Endothelial cell of umbilical vein (primary cell): ENCODE data around the gene VSTM2B. TPM values are rescaled to one million over a fixed set of nuclear protein-coding genes. Genes with fewer than 3 reads are reported as not detected.

Experiments used
- BruUV-seq: library from RNA; stranded (reverse); fragments of 400-500 nt; replicated peaks from 2 replicates; lab custom pipeline; 2021; lab: Mats Ljungman, UMichigan
- CTCF ChIA-PET: fragments of 300-600, 350-600 bp; sonication (Branson Sonifier 250); formaldehyde crosslinking; loops from one replicate; lab custom pipeline; 2021; ENCODE audit warnings: antibody characterized with exemption, inconsistent platforms; lab: Charles Lee
- POLR2A ChIA-PET: fragments of 300-600, 350-600 bp; sonication (Branson Sonifier 250); formaldehyde crosslinking; loops from one replicate; lab custom pipeline; 2021; ENCODE audit warnings: antibody characterized with exemption, inconsistent platforms; lab: Charles Lee
- DNase-seq: peaks from one replicate; pipeline ENCODE4 v3.0.0-alpha.2; 2011; ENCODE audit warnings: low read depth, low spot score
- FAIRE-seq: peaks from 2 replicates; lab custom pipeline; 2011; peaks lifted over from hg19 to GRCh38; lab: Jason Lieb, UNC
- H2AFZ ChIP-seq: 2 replicates; pipeline ENCODE4 v1.6.0; 2012; ENCODE audit warnings: low read depth, low read length, control low read depth, inconsistent platforms
- H3K27ac ChIP-seq: 2 replicates; pipeline ENCODE4 v1.5.1; 2011; ENCODE audit warnings: low read depth, mild to moderate bottlenecking, control low read depth, low read length, moderate library complexity; ENCODE audit not compliant: insufficient read depth
- H3K27me3 ChIP-seq, 2 experiments: 2 replicates each; pipeline versions ENCODE4 v1.6.0 to v1.6.1; 2011; ENCODE audit warnings: low read length in 2 of 2, mixed read lengths in 1 of 2; ENCODE audit not compliant: control insufficient read depth in 2 of 2, insufficient read depth in 2 of 2
- H3K36me3 ChIP-seq, 2 experiments: 2 replicates in 1 of 2; 3 replicates in 1 of 2; pipeline ENCODE4 v1.5.1; 2011; ENCODE audit warnings: low read length in 2 of 2, mild to moderate bottlenecking in 1 of 2, moderate library complexity in 1 of 2; ENCODE audit not compliant: control insufficient read depth in 2 of 2, insufficient read depth in 2 of 2; ENCODE audit errors: extremely low read depth in 1 of 2
- H3K4me1 ChIP-seq: 3 replicates; pipeline ENCODE4 v1.5.1; 2011; ENCODE audit warnings: mild to moderate bottlenecking, low read length; ENCODE audit not compliant: control insufficient read depth, insufficient read depth; ENCODE audit errors: extremely low read depth
- H3K4me2 ChIP-seq: 2 replicates; pipeline ENCODE4 v1.6.1; 2011; ENCODE audit warnings: low read length, control low read depth, mixed read lengths; ENCODE audit not compliant: insufficient read depth
- H3K4me3 ChIP-seq, 3 experiments: fragments of 200-600 bp in 1 of 3; sonication (generic), shearing (Covaris generic) in 1 of 3; replicated peaks in 1 of 3; 2 replicates each; pipeline ENCODE4 v1.5.1; 2011 to 2016; ENCODE audit warnings: control low read depth in 3 of 3, low read length in 3 of 3, mild to moderate bottlenecking in 2 of 3, inconsistent platforms in 1 of 3, low read depth in 1 of 3, moderate library complexity in 1 of 3; ENCODE audit not compliant: insufficient read depth in 1 of 3
- H3K79me2 ChIP-seq: 2 replicates; pipeline ENCODE4 v1.6.0; 2012; ENCODE audit warnings: low read length, inconsistent platforms; ENCODE audit not compliant: control insufficient read depth, insufficient read depth
- H3K9ac ChIP-seq: replicated peaks from 2 replicates; pipeline ENCODE3; 2011; ENCODE audit warnings: low read length, control low read depth; ENCODE audit not compliant: insufficient read depth; ENCODE audit errors: extremely low read depth
- H3K9me1 ChIP-seq: replicated peaks from 3 replicates; pipeline ENCODE4 v1.6.0; 2011; ENCODE audit warnings: mild to moderate bottlenecking, low read length; ENCODE audit not compliant: control insufficient read depth, insufficient read depth; ENCODE audit errors: extremely low read depth
- H3K9me3 ChIP-seq: replicated peaks from 2 replicates; pipeline ENCODE4 v1.5.1; 2012; ENCODE audit warnings: low read length, inconsistent platforms; ENCODE audit not compliant: control insufficient read depth, insufficient read depth
- H4K20me1 ChIP-seq: replicated peaks from 2 replicates; pipeline ENCODE3; 2011; ENCODE audit warnings: mild to moderate bottlenecking, low read length; ENCODE audit not compliant: control insufficient read depth, insufficient read depth; ENCODE audit errors: extremely low read depth
- CTCF ChIP-seq, 2 donors: IDR thresholded peaks; 1 replicate in 1 of 2; 2 replicates in 1 of 2; pipeline ENCODE4 v1.5.1; 2011; ENCODE audit warnings: low read length in 2 of 2, mild to moderate bottlenecking in 2 of 2, moderate library complexity in 2 of 2, control low read depth in 1 of 2, inconsistent platforms in 1 of 2, low read depth in 1 of 2; ENCODE audit not compliant: insufficient read depth in 1 of 2; ENCODE audit errors: extremely low read depth in 1 of 2
- EZH2 ChIP-seq: IDR thresholded peaks from 2 replicates; pipeline ENCODE4 v1.6.1; 2012; ENCODE audit warnings: borderline replicate concordance, low read depth, mild to moderate bottlenecking, moderate library complexity, low read length, inconsistent platforms; ENCODE audit not compliant: severe bottlenecking
- FOS ChIP-seq: IDR thresholded peaks from 2 replicates; pipeline ENCODE4 v1.6.1; 2011; ENCODE audit warnings: mild to moderate bottlenecking, low read length, moderate library complexity, borderline replicate concordance; ENCODE audit not compliant: insufficient read depth
- GATA2 ChIP-seq: IDR thresholded peaks from 2 replicates; pipeline ENCODE4 v1.7.0; 2011; ENCODE audit warnings: low read depth, mild to moderate bottlenecking, moderate library complexity, mixed read lengths, low read length; ENCODE audit not compliant: insufficient read length, insufficient read depth
- JUN ChIP-seq: IDR thresholded peaks from 2 replicates; pipeline ENCODE4 v1.6.1; 2011; ENCODE audit warnings: borderline replicate concordance, low read depth; ENCODE audit not compliant: insufficient read length, insufficient read depth
- MYC ChIP-seq: IDR thresholded peaks from one replicate; pipeline ENCODE4 v1.6.1; 2011; ENCODE audit warnings: mild to moderate bottlenecking, low read depth, low read length
- POLR2A ChIP-seq: IDR thresholded peaks from 2 replicates; pipeline ENCODE4 v1.6.1; 2012; ENCODE audit warnings: low read depth, mild to moderate bottlenecking, control low read depth, low read length
- POLR2AphosphoS5 ChIP-seq: IDR thresholded peaks from 2 replicates; pipeline ENCODE4 v1.6.1; 2012; ENCODE audit warnings: low read depth, mild to moderate bottlenecking, control low read depth, low read length, moderate library complexity; ENCODE audit not compliant: insufficient read depth
- dilution Hi-C: fragments of 300-500 bp; cut with MboI; formaldehyde crosslinking; loops from one replicate; pipeline ENCODE4 v1.15.0; 2019; ENCODE audit warnings: low sequenced_read_pairs; ENCODE audit not compliant: extremely low pct_ligation_motif_present
- intact Hi-C: fragments of 100-400 bp; cut with micrococcal nuclease; formaldehyde crosslinking; loops from one replicate; pipeline ENCODE4 v1.10.0; 2022
- polyA plus RNA-seq, 4 experiments: library from polyadenylated mRNA; depleted of rRNA in 3 of 4; stranded (reverse) in 3 of 4; unstranded in 1 of 4; fragments of >200 nt; gene quantifications; 2 replicates each; pipeline versions ENCODE4 v1.2.1 to v1.2.3, GENCODE V29; 2011 to 2012; ENCODE audit warnings: missing spikeins in 1 of 4
- total RNA-seq: library from RNA; stranded (reverse); gene quantifications from 2 replicates; pipeline ENCODE4 v1.2.3, GENCODE V29; 2021
- TF ChIP-seq, protein P1 (sequence below): IDR thresholded peaks from 2 replicates; pipeline ENCODE4 v1.6.1; 2011; ENCODE audit not compliant: insufficient read depth, insufficient read length

VSTM2B gene
- total and polyA plus RNA-seq, 2 donors (not counting 3 experiments of a cell fraction or from before 2014, with no cell fraction given), result not detected

- no peak overlapping the region for H3K4me2 ChIP-seq
- ChIA-PET CTCF (no interaction called here), POLR2A (no interaction called here)
- no peak overlapping the region for H3K4me3 ChIP-seq
- H3K36me3 ChIP-seq, result no peaks in the 10 kb centered on the region
- DNase-seq (no peak), FAIRE-seq (no peak)
- H3K4me1 ChIP-seq, result no peaks in the 10 kb centered on the region
- no peak overlapping the region for H3K27ac ChIP-seq
- no peak overlapping the region for H3K9ac ChIP-seq
- no TSS peak for BruUV-seq
- no peaks in the 10 kb centered on the region for H3K27me3 ChIP-seq
- TF ChIP-seq CTCF (IDR thresholded peaks at IDR 0.05; ENCODE audit: extremely low read depth in 1 of 2, insufficient read depth in 1 of 2, low read depth in 1 of 2, low read length in 2 of 2), result no peak
- TF ChIP-seq POLR2AphosphoS5, result no peak
- TF ChIP-seq JUN, result no peak
- no peak for TF ChIP-seq FOS
- no peak for TF ChIP-seq MYC
- no peak for TF ChIP-seq GATA2
- TF ChIP-seq, protein P1, sequence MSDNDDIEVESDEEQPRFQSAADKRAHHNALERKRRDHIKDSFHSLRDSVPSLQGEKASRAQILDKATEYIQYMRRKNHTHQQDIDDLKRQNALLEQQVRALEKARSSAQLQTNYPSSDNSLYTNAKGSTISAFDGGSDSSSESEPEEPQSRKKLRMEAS, result no peak
- no peak for TF ChIP-seq EZH2
- no peak for TF ChIP-seq POLR2A
- no peaks in the 10 kb centered on the region for H3K79me2 ChIP-seq
- no peaks in the 10 kb centered on the region for H4K20me1 ChIP-seq
- dilution Hi-C loops, result no loop called here
- no peak overlapping the region for H2AFZ ChIP-seq
- H3K9me1 ChIP-seq, result no peaks in the 10 kb centered on the region
- no peaks in the 10 kb centered on the region for H3K9me3 ChIP-seq
- intact Hi-C loops, result no loop called here
Measured at GRCh38 chr19:29563486-29564101, 37.8 kb downstream of the VSTM2B start.
